Upper lobe of left lung (tissue), 4 donors: ENCODE results near the gene IFI6.

Experiments
- POLR2AphosphoS5 ChIP-seq, 2 donors: sonication (generic); formaldehyde crosslinking; IDR thresholded peaks; one replicate each; pipeline ENCODE4 v1.5.1; 2017; ENCODE audit warnings: antibody characterized with exemption in 2 of 2
- TF ChIP-seq, protein P1 (sequence below), 6 experiments: fragments of 450-650 bp in 4 of 6; fragments of 200-600 bp in 2 of 6; sonication (generic) in 2 of 6; IDR thresholded peaks; one replicate each; pipeline ENCODE4 v1.5.1; 2016 to 2019; ENCODE audit warnings: antibody characterized with exemption in 6 of 6

DNA sequence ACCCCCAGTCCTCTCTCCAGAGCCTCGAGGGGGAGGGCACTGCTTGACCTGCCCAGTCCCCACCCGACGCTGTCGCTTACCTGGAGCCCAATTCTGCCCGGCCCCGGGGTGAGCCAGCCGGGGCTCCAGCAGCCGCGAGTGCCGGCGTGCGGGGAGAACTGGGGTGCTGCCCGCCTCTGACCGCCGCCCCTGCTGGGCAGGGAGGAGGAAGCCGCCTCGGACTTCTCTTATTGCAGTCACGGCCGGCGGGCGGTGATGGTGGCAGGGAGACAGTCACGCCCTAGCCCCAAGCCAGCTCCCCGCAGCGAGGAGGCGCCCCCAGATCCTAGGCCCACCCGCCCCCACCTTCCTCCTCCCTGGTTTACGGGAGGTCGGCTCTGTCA, 37.0 kb downstream of the IFI6 start, which contains the start of gene FGR:
- TF ChIP-seq POLR2AphosphoS5 (IDR thresholded peaks at IDR 0.05): peak; percentile 6 to 24
- TF ChIP-seq, protein P1, sequence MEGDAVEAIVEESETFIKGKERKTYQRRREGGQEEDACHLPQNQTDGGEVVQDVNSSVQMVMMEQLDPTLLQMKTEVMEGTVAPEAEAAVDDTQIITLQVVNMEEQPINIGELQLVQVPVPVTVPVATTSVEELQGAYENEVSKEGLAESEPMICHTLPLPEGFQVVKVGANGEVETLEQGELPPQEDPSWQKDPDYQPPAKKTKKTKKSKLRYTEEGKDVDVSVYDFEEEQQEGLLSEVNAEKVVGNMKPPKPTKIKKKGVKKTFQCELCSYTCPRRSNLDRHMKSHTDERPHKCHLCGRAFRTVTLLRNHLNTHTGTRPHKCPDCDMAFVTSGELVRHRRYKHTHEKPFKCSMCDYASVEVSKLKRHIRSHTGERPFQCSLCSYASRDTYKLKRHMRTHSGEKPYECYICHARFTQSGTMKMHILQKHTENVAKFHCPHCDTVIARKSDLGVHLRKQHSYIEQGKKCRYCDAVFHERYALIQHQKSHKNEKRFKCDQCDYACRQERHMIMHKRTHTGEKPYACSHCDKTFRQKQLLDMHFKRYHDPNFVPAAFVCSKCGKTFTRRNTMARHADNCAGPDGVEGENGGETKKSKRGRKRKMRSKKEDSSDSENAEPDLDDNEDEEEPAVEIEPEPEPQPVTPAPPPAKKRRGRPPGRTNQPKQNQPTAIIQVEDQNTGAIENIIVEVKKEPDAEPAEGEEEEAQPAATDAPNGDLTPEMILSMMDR (IDR thresholded peaks at IDR 0.05): peak in 3 of 6 experiments; percentile 17 to 54 (median 39)
